GM18868 (cell line): ENCODE data around the gene MAP3K20.
"Not testable (repeated sequence)": the region's sequence is repeated elsewhere in the genome, so short reads cannot be mapped to it uniquely, and the experiment has no call there.

Experiments used
- ATAC-seq: cut with Tn5 transposase; IDR thresholded peaks from one replicate; pipeline ENCODE4 v1.9.1; 2021; ENCODE audit warnings: mild to moderate bottlenecking, moderate library complexity; ENCODE audit not compliant: unreplicated experiment

Gene MAP3K20

GRCh38 chr2:173193925-173194324 lies 118.3 kb downstream of the MAP3K20 start:
- no peak for ATAC-seq

- ATAC-seq, result no peak
These were observed 119.5 kb downstream of the MAP3K20 start for GRCh38 chr2:173195100-173195499.

DNA sequence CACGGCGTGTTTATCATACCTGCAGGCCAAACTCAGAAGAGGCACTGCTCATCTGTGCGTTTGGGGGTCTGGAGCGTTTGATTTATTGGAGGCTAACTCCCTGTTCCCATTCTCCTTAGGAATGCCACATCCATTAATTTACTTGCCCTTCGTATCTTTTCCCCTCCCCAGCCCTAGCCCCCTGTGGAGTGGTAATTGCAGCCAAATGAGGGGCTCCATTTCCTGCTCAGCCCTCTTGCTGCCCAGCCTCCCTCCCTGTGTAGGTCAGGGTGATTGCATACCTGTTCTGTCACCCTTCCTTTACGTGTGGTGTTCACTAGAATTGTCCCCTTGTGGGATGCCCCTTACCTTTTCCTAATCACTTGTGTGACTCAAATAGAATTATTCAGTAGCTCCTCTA lies 120.4 kb downstream of the MAP3K20 start:
- ATAC-seq, result no peak

- no peak for ATAC-seq
These were observed 121.0 kb downstream of the MAP3K20 start for GRCh38 chr2:173196638-173197037.

DNA sequence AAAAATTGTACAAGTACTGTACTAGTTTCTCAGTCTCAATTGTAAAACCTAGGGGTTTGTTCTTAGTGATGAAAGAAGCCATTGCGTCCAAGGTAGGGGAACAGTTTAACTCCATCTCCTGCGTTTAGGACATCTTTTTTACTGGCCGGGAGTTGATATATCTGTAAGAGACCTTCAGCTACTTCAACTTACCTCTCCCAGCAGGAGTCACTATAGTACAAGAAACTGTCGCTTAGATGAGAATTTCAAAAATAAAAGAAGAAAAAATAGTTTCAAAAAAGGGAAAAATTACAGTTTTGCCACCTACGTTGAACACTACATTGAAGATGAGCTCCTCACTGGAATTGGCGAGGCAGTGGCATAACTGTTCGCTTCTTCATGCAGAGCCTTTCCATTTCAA lies 122.7 kb downstream of the MAP3K20 start:
- no peak for ATAC-seq

GRCh38 chr2:173199294-173199693 lies 123.6 kb downstream of the MAP3K20 start:
- no peak for ATAC-seq

GRCh38 chr2:173202570-173202969 lies 126.9 kb downstream of the MAP3K20 start:
- no peak for ATAC-seq

- ATAC-seq, result no peak
These were observed 128.7 kb downstream of the MAP3K20 start for GRCh38 chr2:173204316-173204715.

DNA sequence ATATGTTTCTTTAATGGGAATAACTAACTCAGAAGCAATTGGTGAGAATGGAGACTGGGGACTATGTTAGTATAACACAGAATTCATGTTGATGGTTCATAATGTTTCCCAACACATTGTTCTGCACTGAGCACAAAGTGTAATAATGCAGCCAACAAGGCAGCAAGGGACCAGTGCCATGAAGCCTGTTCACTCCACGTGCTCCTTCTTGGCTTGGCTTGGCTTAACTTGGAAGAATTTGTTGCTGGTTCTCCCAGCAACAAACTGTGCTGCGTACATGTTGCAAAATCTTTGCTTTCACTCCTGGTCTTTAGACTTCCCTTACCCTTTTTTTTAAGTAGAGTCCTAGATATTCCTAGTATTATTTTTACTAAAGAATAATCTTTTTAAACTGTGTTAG lies 129.7 kb downstream of the MAP3K20 start:
- no peak for ATAC-seq

DNA sequence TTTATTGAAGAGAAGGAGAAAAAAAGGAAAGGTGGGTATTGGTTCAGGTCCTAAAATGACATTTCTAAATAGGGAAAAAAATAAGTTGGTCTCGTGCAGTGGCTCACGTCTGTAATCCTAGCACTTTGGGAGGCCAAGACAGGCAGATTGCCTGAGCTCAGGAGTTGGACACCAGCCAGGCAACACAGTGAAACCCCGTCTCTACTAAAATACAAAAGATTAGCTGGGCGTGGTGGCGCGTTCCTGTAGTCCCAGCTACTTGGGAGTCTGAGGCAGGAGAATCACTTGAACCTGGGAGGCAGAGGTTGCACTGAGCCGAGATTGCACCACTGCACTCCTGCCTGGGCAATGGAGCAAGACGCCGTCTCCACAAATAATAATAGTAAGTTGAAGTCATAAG lies 131.5 kb downstream of the MAP3K20 start:
- ATAC-seq, result not testable (repeated sequence)

DNA sequence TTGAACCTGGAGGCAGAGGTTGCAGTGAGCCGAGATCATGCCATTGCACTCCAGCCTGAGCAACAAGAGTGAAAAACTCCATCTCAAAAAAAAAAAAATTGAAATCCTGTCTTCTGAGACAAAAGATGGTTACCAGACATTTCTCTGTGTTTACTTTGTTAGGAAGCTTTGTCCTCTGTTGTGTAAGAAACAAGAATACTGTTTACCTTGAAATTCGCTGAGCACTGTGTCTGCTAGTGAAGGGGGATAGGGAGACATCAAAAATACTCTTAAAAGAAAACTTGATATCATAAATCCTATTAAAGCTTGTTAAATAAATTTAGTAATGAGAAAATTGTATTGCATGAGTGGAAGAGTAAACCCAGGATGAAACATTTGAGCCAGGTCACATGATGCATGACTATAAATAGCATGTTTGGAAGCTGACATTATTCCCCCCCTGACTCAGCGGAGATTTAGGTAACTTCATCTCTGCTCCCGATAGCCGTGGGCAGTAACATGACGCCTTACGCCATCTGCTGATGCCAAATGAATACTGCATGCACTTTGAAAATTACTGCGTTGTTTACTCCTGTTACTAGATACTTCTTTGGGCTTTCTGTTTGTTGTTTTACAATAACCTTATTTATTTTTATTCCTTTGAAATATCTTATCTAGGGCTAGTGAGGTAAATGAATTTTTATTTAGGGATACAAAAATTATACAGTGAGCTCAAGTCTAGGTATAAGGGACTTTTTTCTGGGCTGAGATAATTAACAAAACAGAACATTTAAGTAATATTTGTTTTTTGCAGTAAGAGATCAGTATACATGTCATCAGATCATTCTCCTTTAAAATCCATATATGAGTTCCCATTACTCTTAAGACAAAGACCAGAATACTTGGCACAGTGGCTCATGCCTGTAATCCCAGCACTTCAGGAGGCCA lies 134.9 kb downstream of the MAP3K20 start:
- ATAC-seq, result no peak

- no peak for ATAC-seq
These were observed 137.5 kb downstream of the MAP3K20 start for GRCh38 chr2:173213181-173213580.

GRCh38 chr2:173214213-173214612 lies 138.6 kb downstream of the MAP3K20 start:
- no peak for ATAC-seq

DNA sequence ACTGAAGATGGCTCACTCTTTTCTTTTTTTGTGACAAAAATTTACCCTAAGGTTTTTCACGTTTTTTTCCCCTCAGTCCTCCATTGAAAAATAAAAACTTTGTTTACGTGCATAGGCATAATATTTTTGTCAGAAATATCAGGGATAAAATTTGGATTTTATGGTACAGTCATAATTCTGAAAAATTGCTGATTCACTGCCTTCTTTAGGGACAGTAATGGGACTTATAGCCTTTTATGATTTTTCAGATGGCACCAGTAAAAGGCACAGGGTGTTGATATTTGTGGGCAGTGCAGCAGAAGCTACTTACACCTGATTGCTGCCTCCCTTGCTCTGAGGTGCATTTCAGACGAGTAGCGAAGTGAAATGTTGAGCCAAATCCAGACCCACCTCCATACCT lies 139.7 kb downstream of the MAP3K20 start:
- no peak for ATAC-seq

GRCh38 chr2:173216051-173216450 lies 140.4 kb downstream of the MAP3K20 start:
- ATAC-seq, result no peak

- no peak for ATAC-seq
These were observed 141.0 kb downstream of the MAP3K20 start for GRCh38 chr2:173216668-173217067.

DNA sequence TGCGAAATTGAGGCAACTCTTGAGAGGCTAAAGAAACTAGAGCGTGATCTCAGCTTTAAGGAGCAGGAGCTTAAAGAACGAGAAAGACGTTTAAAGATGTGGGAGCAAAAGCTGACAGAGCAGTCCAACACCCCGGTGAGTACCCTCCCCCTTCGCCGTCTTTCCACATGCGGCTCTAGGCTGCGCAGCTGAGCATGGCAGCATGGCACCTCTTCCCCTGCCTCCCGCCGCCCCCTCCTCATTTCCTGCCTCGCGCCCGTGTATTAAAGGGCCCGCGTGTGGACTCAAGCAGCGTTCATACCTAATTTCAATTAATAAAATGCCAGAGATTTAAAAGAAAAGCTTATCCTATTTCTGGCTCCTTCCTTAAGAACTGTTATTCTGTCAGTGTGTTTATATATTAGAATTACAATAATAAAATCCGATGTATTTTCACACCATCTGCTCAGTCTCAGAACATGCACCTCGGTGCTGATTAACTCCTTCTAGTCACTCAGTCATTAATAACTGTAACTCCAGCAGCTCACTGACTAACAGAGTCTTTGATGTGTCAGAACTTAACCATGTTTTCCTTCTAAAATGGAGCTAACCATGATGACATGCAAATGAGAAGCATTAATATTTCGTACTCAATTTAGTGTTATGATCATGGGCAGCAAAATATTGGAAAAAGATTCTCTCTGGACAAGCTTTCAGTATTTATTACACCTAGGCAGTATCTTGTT lies 141.6 kb downstream of the MAP3K20 start:
- ATAC-seq, result no peak

- ATAC-seq, result no peak
These were observed 142.8 kb downstream of the MAP3K20 start for GRCh38 chr2:173218326-173219056.

GRCh38 chr2:173221132-173221695 lies 145.6 kb downstream of the MAP3K20 start:
- no peak for ATAC-seq

DNA sequence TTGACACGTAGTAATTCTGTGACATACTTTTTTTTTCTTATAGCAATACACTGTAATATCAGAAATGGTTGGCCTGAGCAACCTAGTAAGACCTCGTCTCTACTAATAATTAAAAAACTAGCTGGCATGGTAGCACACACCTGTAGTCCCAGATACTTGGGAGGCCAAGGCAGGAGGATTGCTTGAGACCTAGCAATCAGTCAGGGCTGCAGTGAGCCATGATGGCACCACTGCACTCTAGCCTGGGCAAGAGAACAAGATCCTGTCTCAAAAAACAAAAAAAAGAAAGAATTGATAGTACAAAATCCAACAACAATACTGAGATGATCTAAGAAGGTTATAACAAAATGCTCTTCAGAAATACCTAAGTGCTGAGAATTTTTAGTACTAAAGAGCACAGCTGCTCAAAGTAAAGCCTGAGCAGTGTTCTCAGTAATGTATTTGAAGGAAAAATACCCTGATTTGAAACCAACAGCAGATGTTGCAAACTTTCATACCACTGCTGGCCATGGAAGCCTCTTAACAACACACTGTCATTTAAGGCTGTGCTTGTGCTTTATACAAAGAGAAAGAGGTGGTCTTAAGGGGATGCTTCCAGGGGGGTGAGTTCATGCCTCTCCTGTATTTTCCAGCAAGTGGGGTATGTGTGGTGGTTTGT lies 146.4 kb downstream of the MAP3K20 start:
- ATAC-seq, result no peak

GRCh38 chr2:173223871-173224270 lies 148.2 kb downstream of the MAP3K20 start:
- ATAC-seq, result no peak
